Activated CD4-positive, alpha-beta T cell treated with anti-CD3 and anti-CD28 coated beads, Interleukin-2, amount 10 ng/mL, durations not matched to agents 7 days and 5 days (primary cell): ENCODE data around the gene PDLIM5. TPM values are rescaled to one million over a fixed set of nuclear protein-coding genes. Genes with fewer than 3 reads are reported as not detected.

Experiments used
- CTCF ChIA-PET: fragments of 350-600 bp; sonication (Branson Sonifier 250); formaldehyde crosslinking; loops from one replicate; lab custom pipeline; 2021; ENCODE audit warnings: antibody characterized with exemption; lab: Charles Lee
- POLR2A ChIA-PET: fragments of 350-600 bp; sonication (Branson Sonifier 250); formaldehyde crosslinking; loops from one replicate; lab custom pipeline; 2021; ENCODE audit warnings: antibody characterized with exemption; lab: Charles Lee
- DNase-seq: peaks from one replicate; pipeline ENCODE4 v3.0.0-alpha.2; 2020
- H3K27ac Mint-ChIP-seq: one replicate; pipeline ENCODE4 v1.8.0; 2021; ENCODE audit warnings: mild to moderate bottlenecking, moderate library complexity, mixed read lengths
- H3K27me3 Mint-ChIP-seq: one replicate; pipeline ENCODE4 v1.8.0; 2021; ENCODE audit warnings: mixed read lengths
- H3K36me3 Mint-ChIP-seq: one replicate; pipeline ENCODE4 v1.8.0; 2021; ENCODE audit warnings: low read depth, mixed read lengths
- H3K4me1 Mint-ChIP-seq: one replicate; pipeline ENCODE4 v1.8.0; 2021; ENCODE audit warnings: mixed read lengths
- H3K4me3 Mint-ChIP-seq: one replicate; pipeline ENCODE4 v1.8.0; 2021; ENCODE audit warnings: mild to moderate bottlenecking, moderate library complexity, mixed read lengths
- H3K9me3 Mint-ChIP-seq: one replicate; pipeline ENCODE4 v1.8.0; 2021; ENCODE audit warnings: mixed read lengths
- total RNA-seq, 2 experiments: library from RNA; stranded (reverse); gene quantifications; one replicate each; pipeline ENCODE4 v1.2.3, GENCODE V29; 2021

PDLIM5 gene
- total RNA-seq, 2 experiments from 2014 or later = 23.2 to 26.7 TPM

- Mint-ChIP-seq H3K9me3 (no peaks in the 10 kb centered on the region), H3K4me1 (no peaks in the 10 kb centered on the region), H3K27ac (no peak overlapping the region), H3K36me3 (no peaks in the 10 kb centered on the region), H3K27me3 (no peaks in the 10 kb centered on the region), H3K4me3 (no peak overlapping the region)
- POLR2A ChIA-PET = no interaction called here
- CTCF ChIA-PET = no interaction called here
- no peak for DNase-seq
These were observed 183.4 kb downstream of the PDLIM5 start for GRCh38 chr4:94635177-94635576.

GRCh38 chr4:94636004-94636403 is 184.3 kb downstream of the PDLIM5 start:
- Mint-ChIP-seq H3K36me3 (no peaks in the 10 kb centered on the region), H3K4me1 (no peaks in the 10 kb centered on the region), H3K27ac (no peak overlapping the region), H3K9me3 (no peaks in the 10 kb centered on the region), H3K4me3 (no peak overlapping the region), H3K27me3 (no peaks in the 10 kb centered on the region)
- DNase-seq = no peak
- CTCF ChIA-PET = no interaction called here
- POLR2A ChIA-PET = no interaction called here

- ChIA-PET POLR2A (no interaction called here), CTCF (interaction anchor here (0.6 kb wide), 1 partner anchor 416 kb away, joined by 4 read pairs; no protein-coding TSS in a partner anchor)
- no peak for DNase-seq
- no peaks in the 10 kb centered on the region for H3K9me3 Mint-ChIP-seq
- no peak overlapping the region for H3K27ac Mint-ChIP-seq
- H3K4me3 Mint-ChIP-seq = no peak overlapping the region
- H3K4me1 Mint-ChIP-seq = no peaks in the 10 kb centered on the region
- no peaks in the 10 kb centered on the region for H3K36me3 Mint-ChIP-seq
- H3K27me3 Mint-ChIP-seq = no peaks in the 10 kb centered on the region
These were observed 187.6 kb downstream of the PDLIM5 start for GRCh38 chr4:94639298-94639697.

- ChIA-PET POLR2A (no interaction called here), CTCF (no interaction called here)
- DNase-seq = no peak
- H3K4me3 Mint-ChIP-seq = no peak overlapping the region
- no peaks in the 10 kb centered on the region for H3K4me1 Mint-ChIP-seq
- H3K36me3 Mint-ChIP-seq = no peaks in the 10 kb centered on the region
- no peaks in the 10 kb centered on the region for H3K27me3 Mint-ChIP-seq
- no peak overlapping the region for H3K27ac Mint-ChIP-seq
- no peaks in the 10 kb centered on the region for H3K9me3 Mint-ChIP-seq
These were observed 188.4 kb downstream of the PDLIM5 start for GRCh38 chr4:94640151-94640550.

GRCh38 chr4:94641702-94642560 is 190.2 kb downstream of the PDLIM5 start:
- ChIA-PET POLR2A (no interaction called here), CTCF (interaction anchor here (0.5 kb wide), 1 partner anchor 886 kb away, joined by 3 read pairs; no protein-coding TSS in a partner anchor)
- no peak for DNase-seq
- Mint-ChIP-seq H3K9me3 (no peaks in the 10 kb centered on the region), H3K4me1 (no peaks in the 10 kb centered on the region), H3K4me3 (no peak overlapping the region), H3K27me3 (no peaks in the 10 kb centered on the region), H3K36me3 (no peaks in the 10 kb centered on the region), H3K27ac (no peak overlapping the region)

GRCh38 chr4:94642561-94642866 is 190.8 kb downstream of the PDLIM5 start:
- Mint-ChIP-seq H3K4me1 (no peaks in the 10 kb centered on the region), H3K4me3 (no peak overlapping the region), H3K27me3 (no peaks in the 10 kb centered on the region), H3K36me3 (no peaks in the 10 kb centered on the region), H3K27ac (no peak overlapping the region), H3K9me3 (no peaks in the 10 kb centered on the region)
- ChIA-PET POLR2A (no interaction called here), CTCF (interaction anchor here (0.5 kb wide), 1 partner anchor 887 kb away, joined by 3 read pairs; no protein-coding TSS in a partner anchor)
- DNase-seq = no peak

GRCh38 chr4:94648699-94649098 is 197.0 kb downstream of the PDLIM5 start:
- DNase-seq = no peak
- ChIA-PET POLR2A (no interaction called here), CTCF (interaction anchor here (0.5 kb wide), 1 partner anchor 30 kb away, joined by 3 read pairs; no protein-coding TSS in a partner anchor)
- Mint-ChIP-seq H3K9me3 (no peaks in the 10 kb centered on the region), H3K4me3 (no peak overlapping the region), H3K27me3 (no peaks in the 10 kb centered on the region), H3K27ac (no peak overlapping the region), H3K4me1 (peaks cover 3% of the 10 kb centered on the region), H3K36me3 (no peaks in the 10 kb centered on the region)

- POLR2A ChIA-PET = no interaction called here
- Mint-ChIP-seq H3K4me1 (peaks cover 3% of the 10 kb centered on the region), H3K27me3 (no peaks in the 10 kb centered on the region), H3K9me3 (no peaks in the 10 kb centered on the region), H3K27ac (no peak overlapping the region), H3K4me3 (no peak overlapping the region), H3K36me3 (no peaks in the 10 kb centered on the region)
- no peak for DNase-seq
- CTCF ChIA-PET = no interaction called here
These were observed 197.8 kb downstream of the PDLIM5 start for GRCh38 chr4:94649381-94650133.

- H3K4me3 Mint-ChIP-seq = no peak overlapping the region
- H3K9me3 Mint-ChIP-seq = no peaks in the 10 kb centered on the region
- H3K27me3 Mint-ChIP-seq = no peaks in the 10 kb centered on the region
- no peaks in the 10 kb centered on the region for H3K36me3 Mint-ChIP-seq
- no peak for DNase-seq
- H3K4me1 Mint-ChIP-seq = peaks cover 3% of the 10 kb centered on the region
- H3K27ac Mint-ChIP-seq = no peak overlapping the region
- POLR2A ChIA-PET = no interaction called here
- CTCF ChIA-PET = interaction anchor here (0.6 kb wide), 1 partner anchor 9 kb away, joined by 3 read pairs; no protein-coding TSS in a partner anchor
These were observed 198.4 kb downstream of the PDLIM5 start for GRCh38 chr4:94650134-94650495.

GRCh38 chr4:94650690-94651089 is 198.9 kb downstream of the PDLIM5 start:
- Mint-ChIP-seq H3K27me3 (no peaks in the 10 kb centered on the region), H3K36me3 (no peaks in the 10 kb centered on the region), H3K9me3 (no peaks in the 10 kb centered on the region), H3K4me3 (no peak overlapping the region), H3K4me1 (peaks cover 3% of the 10 kb centered on the region), H3K27ac (no peak overlapping the region)
- no peak for DNase-seq
- ChIA-PET CTCF (interaction anchor here (0.6 kb wide), 1 partner anchor 9 kb away, joined by 3 read pairs; no protein-coding TSS in a partner anchor), POLR2A (no interaction called here)

GRCh38 chr4:94653095-94653649 is 201.4 kb downstream of the PDLIM5 start:
- DNase-seq = no peak
- H3K4me1 Mint-ChIP-seq = no peaks in the 10 kb centered on the region
- H3K27me3 Mint-ChIP-seq = no peaks in the 10 kb centered on the region
- no peak overlapping the region for H3K27ac Mint-ChIP-seq
- POLR2A ChIA-PET = no interaction called here
- no peak overlapping the region for H3K4me3 Mint-ChIP-seq
- no peaks in the 10 kb centered on the region for H3K36me3 Mint-ChIP-seq
- H3K9me3 Mint-ChIP-seq = no peaks in the 10 kb centered on the region
- CTCF ChIA-PET = no interaction called here

- Mint-ChIP-seq H3K27me3 (no peaks in the 10 kb centered on the region), H3K9me3 (no peaks in the 10 kb centered on the region), H3K4me3 (no peak overlapping the region), H3K4me1 (no peaks in the 10 kb centered on the region), H3K27ac (no peak overlapping the region), H3K36me3 (no peaks in the 10 kb centered on the region)
- CTCF ChIA-PET = no interaction called here
- no peak for DNase-seq
- POLR2A ChIA-PET = no interaction called here
These were observed 202.4 kb downstream of the PDLIM5 start for GRCh38 chr4:94653984-94654609.

- no peak overlapping the region for H3K4me3 Mint-ChIP-seq
- H3K36me3 Mint-ChIP-seq = no peaks in the 10 kb centered on the region
- ChIA-PET CTCF (no interaction called here), POLR2A (no interaction called here)
- H3K4me1 Mint-ChIP-seq = no peaks in the 10 kb centered on the region
- DNase-seq = no peak
- H3K27ac Mint-ChIP-seq = no peak overlapping the region
- no peaks in the 10 kb centered on the region for H3K9me3 Mint-ChIP-seq
- no peaks in the 10 kb centered on the region for H3K27me3 Mint-ChIP-seq
These were observed 203.0 kb downstream of the PDLIM5 start for GRCh38 chr4:94654714-94655113.
